WTC11 (cell line): ENCODE data around the gene CDK5RAP2. TPM values are rescaled to one million over a fixed set of nuclear protein-coding genes. Genes with fewer than 3 reads are reported as not detected.

Source experiments
- ATAC-seq: fragments of 200-7000 bp; cut with Tn5 transposase; 2 replicates; pipeline ENCODE4 v1.10.0; 2021; ENCODE audit warnings: mild to moderate bottlenecking, moderate library complexity
- CTCF ChIA-PET: fragments of 300-600 bp; sonication (Branson Sonifier 250); formaldehyde crosslinking; loops from one replicate; lab custom pipeline; 2021; ENCODE audit warnings: antibody characterized with exemption; lab: Charles Lee
- POLR2A ChIA-PET: fragments of 350-600 bp; sonication (Branson Sonifier 250); formaldehyde crosslinking; loops from one replicate; lab custom pipeline; 2021; ENCODE audit warnings: antibody characterized with exemption; lab: Charles Lee
- DNase-seq: peaks from one replicate; pipeline ENCODE4 v3.0.0; 2021; ENCODE audit warnings: low spot score
- H3K27ac Mint-ChIP-seq: 2 replicates; pipeline ENCODE4 v1.8.0; 2021; ENCODE audit warnings: mixed read lengths
- H3K27me3 Mint-ChIP-seq: 2 replicates; pipeline ENCODE4 v1.8.0; 2021; ENCODE audit warnings: low read depth, mild to moderate bottlenecking, moderate library complexity, mixed read lengths
- H3K36me3 Mint-ChIP-seq: 2 replicates; pipeline ENCODE4 v1.8.0; 2021; ENCODE audit warnings: mixed read lengths
- H3K4me1 Mint-ChIP-seq: 2 replicates; pipeline ENCODE4 v1.8.0; 2022; ENCODE audit warnings: mixed read lengths
- H3K4me3 Mint-ChIP-seq: 2 replicates; pipeline ENCODE4 v1.8.0; 2021; ENCODE audit warnings: mild to moderate bottlenecking, moderate library complexity, mixed read lengths
- H3K9me3 Mint-ChIP-seq: 2 replicates; pipeline ENCODE4 v1.8.0; 2021; ENCODE audit warnings: mixed read lengths
- ATF1 ChIP-seq: sonication (generic); formaldehyde crosslinking; IDR thresholded peaks from 2 replicates; pipeline ENCODE4 v1.8.1; 2023; ENCODE audit warnings: mild to moderate bottlenecking, moderate library complexity, missing genetic modification reagents
- CBFB ChIP-seq: sonication (generic); formaldehyde crosslinking; IDR thresholded peaks from 2 replicates; pipeline ENCODE4 v1.8.1; 2022; ENCODE audit warnings: mild to moderate bottlenecking, low read depth, missing genetic modification reagents
- E2F4 ChIP-seq: sonication (generic); formaldehyde crosslinking; IDR thresholded peaks from 2 replicates; pipeline ENCODE4 v1.8.1; 2022; ENCODE audit warnings: low read depth, mild to moderate bottlenecking, moderate library complexity, missing genetic modification reagents, borderline replicate concordance
- EMX1 ChIP-seq: fragments of 250-450 bp; sonication (Bioruptor Pico); IDR thresholded peaks from 2 replicates; pipeline ENCODE4 v1.8.0; 2021; ENCODE audit warnings: mild to moderate bottlenecking
- ETV6 ChIP-seq: sonication (generic); formaldehyde crosslinking; IDR thresholded peaks from 2 replicates; pipeline ENCODE4 v1.8.1; 2022; ENCODE audit warnings: mild to moderate bottlenecking, missing genetic modification reagents
- FOXJ3 ChIP-seq: sonication (generic); formaldehyde crosslinking; IDR thresholded peaks from 2 replicates; pipeline ENCODE4 v1.9.0; 2021; ENCODE audit warnings: missing genetic modification reagents, mild to moderate bottlenecking, borderline replicate concordance
- FOXK1 ChIP-seq: sonication (generic); formaldehyde crosslinking; IDR thresholded peaks from 2 replicates; pipeline ENCODE4 v1.8.0; 2022; ENCODE audit warnings: mild to moderate bottlenecking, moderate library complexity, missing genetic modification reagents
- FOXP1 ChIP-seq: sonication (generic); formaldehyde crosslinking; IDR thresholded peaks from 2 replicates; pipeline ENCODE4 v1.8.0; 2022; ENCODE audit warnings: missing genetic modification reagents, mild to moderate bottlenecking, moderate library complexity, borderline replicate concordance
- GTF2I ChIP-seq: fragments of 250-450 bp; sonication (Bioruptor Pico); conservative IDR thresholded peaks from 2 replicates; pipeline ENCODE4 v1.4.0; 2021; ENCODE audit warnings: mild to moderate bottlenecking
- HMGA2 ChIP-seq: fragments of 250-450 bp; sonication (Bioruptor Pico); IDR thresholded peaks from 2 replicates; pipeline ENCODE4 v1.4.0; 2021; ENCODE audit warnings: mild to moderate bottlenecking, moderate library complexity
- IRF1 ChIP-seq: sonication (generic); formaldehyde crosslinking; IDR thresholded peaks from 2 replicates; pipeline ENCODE4 v1.8.0; 2023; ENCODE audit warnings: missing genetic modification reagents
- JUN ChIP-seq: sonication (generic); formaldehyde crosslinking; IDR thresholded peaks from 2 replicates; pipeline ENCODE4 v1.8.0; 2023; ENCODE audit warnings: mild to moderate bottlenecking, missing genetic modification reagents
- MAX ChIP-seq: sonication (generic); formaldehyde crosslinking; IDR thresholded peaks from 2 replicates; pipeline ENCODE4 v1.8.0; 2022; ENCODE audit warnings: mild to moderate bottlenecking, missing genetic modification reagents
- MXD4 ChIP-seq: fragments of 250-450 bp; sonication (Bioruptor Pico); IDR thresholded peaks from 2 replicates; pipeline ENCODE4 v1.8.0; 2021; ENCODE audit warnings: mild to moderate bottlenecking, moderate library complexity, borderline replicate concordance
- OVOL2 ChIP-seq: fragments of 250-450 bp; sonication (Bioruptor Pico); IDR thresholded peaks from 2 replicates; pipeline ENCODE4 v1.9.0; 2021; ENCODE audit warnings: mild to moderate bottlenecking, borderline replicate concordance
- PRRX2 ChIP-seq: fragments of 250-450 bp; sonication (Bioruptor Pico); IDR thresholded peaks from 2 replicates; pipeline ENCODE4 v1.8.0; 2021; ENCODE audit warnings: mild to moderate bottlenecking
- SP1 ChIP-seq: sonication (generic); formaldehyde crosslinking; conservative IDR thresholded peaks from 2 replicates; pipeline ENCODE4 v1.8.1; 2022; ENCODE audit warnings: missing genetic modification reagents
- ZNF121 ChIP-seq: sonication (generic); formaldehyde crosslinking; IDR thresholded peaks from 2 replicates; pipeline ENCODE4 v1.8.0; 2023; ENCODE audit warnings: missing genetic modification reagents
- ZNF138 ChIP-seq: sonication (generic); formaldehyde crosslinking; conservative IDR thresholded peaks from 2 replicates; pipeline ENCODE4 v1.8.1; 2022; ENCODE audit warnings: mild to moderate bottlenecking, moderate library complexity, missing genetic modification reagents
- ZNF396 ChIP-seq: fragments of 250-450 bp; sonication (Bioruptor Pico); IDR thresholded peaks from 2 replicates; pipeline ENCODE4 v1.8.0; 2021; ENCODE audit warnings: mild to moderate bottlenecking, moderate library complexity, borderline replicate concordance
- ZNF423 ChIP-seq: fragments of 250-450 bp; sonication (Bioruptor Pico); IDR thresholded peaks from 2 replicates; pipeline ENCODE4 v2.1.2; 2022; ENCODE audit warnings: mild to moderate bottlenecking, moderate library complexity
- total RNA-seq: library from RNA; stranded (reverse); gene quantifications from 3 replicates; pipeline ENCODE4 v1.2.3, GENCODE V29; 2021
- TF ChIP-seq, protein P1 (sequence below): sonication (generic); formaldehyde crosslinking; IDR thresholded peaks from 2 replicates; pipeline ENCODE4 v1.8.0; 2022; ENCODE audit warnings: mild to moderate bottlenecking, missing genetic modification reagents
- TF ChIP-seq, protein P2 (sequence below): fragments of 250-450 bp; sonication (Bioruptor Pico); IDR thresholded peaks from 2 replicates; pipeline ENCODE4 v2.1.2; 2022; ENCODE audit warnings: mild to moderate bottlenecking, moderate library complexity
- TF ChIP-seq, protein P3 (sequence below): sonication (generic); formaldehyde crosslinking; IDR thresholded peaks from 2 replicates; pipeline ENCODE4 v1.8.1; 2023; ENCODE audit warnings: mild to moderate bottlenecking, missing genetic modification reagents
- TF ChIP-seq, protein P4 (sequence below): sonication (generic); formaldehyde crosslinking; IDR thresholded peaks from 2 replicates; pipeline ENCODE4 v1.8.0; 2022; ENCODE audit warnings: missing genetic modification reagents
- TF ChIP-seq, protein P5 (sequence below): sonication (generic); formaldehyde crosslinking; IDR thresholded peaks from 2 replicates; pipeline ENCODE4 v1.8.1; 2022; ENCODE audit warnings: low read depth, missing genetic modification reagents, borderline replicate concordance

Gene CDK5RAP2
- total RNA-seq, 1 experiment from 2014 or later = 48.3 TPM

GRCh38 chr9:120564589-120564988, 15.4 kb downstream of the CDK5RAP2 start (continued):
- TF ChIP-seq, protein P1, sequence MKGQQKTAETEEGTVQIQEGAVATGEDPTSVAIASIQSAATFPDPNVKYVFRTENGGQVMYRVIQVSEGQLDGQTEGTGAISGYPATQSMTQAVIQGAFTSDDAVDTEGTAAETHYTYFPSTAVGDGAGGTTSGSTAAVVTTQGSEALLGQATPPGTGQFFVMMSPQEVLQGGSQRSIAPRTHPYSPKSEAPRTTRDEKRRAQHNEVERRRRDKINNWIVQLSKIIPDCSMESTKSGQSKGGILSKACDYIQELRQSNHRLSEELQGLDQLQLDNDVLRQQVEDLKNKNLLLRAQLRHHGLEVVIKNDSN (CRISPR knock-in tag) = no peak
- no peak for TF ChIP-seq SP1 (CRISPR knock-in tag)
- no peak for TF ChIP-seq HMGA2 (CRISPR knock-in tag)
- TF ChIP-seq PRRX2 (CRISPR knock-in tag) = no peak
- TF ChIP-seq MAX = no peak
- TF ChIP-seq ETV6 (CRISPR knock-in tag) = no peak
- TF ChIP-seq IRF1 (CRISPR knock-in tag) = no peak
- no peak for TF ChIP-seq FOXP1 (CRISPR knock-in tag)
- TF ChIP-seq ZNF138 (CRISPR knock-in tag) = no peak
- no peak for TF ChIP-seq FOXJ3 (CRISPR knock-in tag)
- TF ChIP-seq ZNF423 (CRISPR knock-in tag) = no peak
- TF ChIP-seq ZNF396 = no peak
- no peak for TF ChIP-seq OVOL2 (CRISPR knock-in tag)
- no peak for TF ChIP-seq ZNF121 (CRISPR knock-in tag)
- TF ChIP-seq, protein P2, sequence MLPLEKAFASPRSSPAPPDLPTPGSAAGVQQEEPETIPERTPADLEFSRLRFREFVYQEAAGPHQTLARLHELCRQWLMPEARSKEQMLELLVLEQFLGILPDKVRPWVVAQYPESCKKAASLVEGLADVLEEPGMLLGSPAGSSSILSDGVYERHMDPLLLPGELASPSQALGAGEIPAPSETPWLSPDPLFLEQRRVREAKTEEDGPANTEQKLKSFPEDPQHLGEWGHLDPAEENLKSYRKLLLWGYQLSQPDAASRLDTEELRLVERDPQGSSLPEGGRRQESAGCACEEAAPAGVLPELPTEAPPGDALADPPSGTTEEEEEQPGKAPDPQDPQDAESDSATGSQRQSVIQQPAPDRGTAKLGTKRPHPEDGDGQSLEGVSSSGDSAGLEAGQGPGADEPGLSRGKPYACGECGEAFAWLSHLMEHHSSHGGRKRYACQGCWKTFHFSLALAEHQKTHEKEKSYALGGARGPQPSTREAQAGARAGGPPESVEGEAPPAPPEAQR (CRISPR knock-in tag) = no peak

- Mint-ChIP-seq H3K36me3 (peaks cover 36% of the 10 kb centered on the region), H3K9me3 (no peaks in the 10 kb centered on the region)
- ATAC-seq = no peak
- TF ChIP-seq, protein P3, sequence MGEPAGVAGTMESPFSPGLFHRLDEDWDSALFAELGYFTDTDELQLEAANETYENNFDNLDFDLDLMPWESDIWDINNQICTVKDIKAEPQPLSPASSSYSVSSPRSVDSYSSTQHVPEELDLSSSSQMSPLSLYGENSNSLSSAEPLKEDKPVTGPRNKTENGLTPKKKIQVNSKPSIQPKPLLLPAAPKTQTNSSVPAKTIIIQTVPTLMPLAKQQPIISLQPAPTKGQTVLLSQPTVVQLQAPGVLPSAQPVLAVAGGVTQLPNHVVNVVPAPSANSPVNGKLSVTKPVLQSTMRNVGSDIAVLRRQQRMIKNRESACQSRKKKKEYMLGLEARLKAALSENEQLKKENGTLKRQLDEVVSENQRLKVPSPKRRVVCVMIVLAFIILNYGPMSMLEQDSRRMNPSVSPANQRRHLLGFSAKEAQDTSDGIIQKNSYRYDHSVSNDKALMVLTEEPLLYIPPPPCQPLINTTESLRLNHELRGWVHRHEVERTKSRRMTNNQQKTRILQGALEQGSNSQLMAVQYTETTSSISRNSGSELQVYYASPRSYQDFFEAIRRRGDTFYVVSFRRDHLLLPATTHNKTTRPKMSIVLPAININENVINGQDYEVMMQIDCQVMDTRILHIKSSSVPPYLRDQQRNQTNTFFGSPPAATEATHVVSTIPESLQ (CRISPR knock-in tag) = no peak
- no peak for TF ChIP-seq FOXK1 (CRISPR knock-in tag)
- no peak for TF ChIP-seq MXD4 (CRISPR knock-in tag)
- no peak for TF ChIP-seq E2F4 (CRISPR knock-in tag)
- no peak for TF ChIP-seq EMX1
- TF ChIP-seq ATF1 (CRISPR knock-in tag) = no peak
- no peak for TF ChIP-seq CBFB (CRISPR knock-in tag)
- TF ChIP-seq, protein P4, sequence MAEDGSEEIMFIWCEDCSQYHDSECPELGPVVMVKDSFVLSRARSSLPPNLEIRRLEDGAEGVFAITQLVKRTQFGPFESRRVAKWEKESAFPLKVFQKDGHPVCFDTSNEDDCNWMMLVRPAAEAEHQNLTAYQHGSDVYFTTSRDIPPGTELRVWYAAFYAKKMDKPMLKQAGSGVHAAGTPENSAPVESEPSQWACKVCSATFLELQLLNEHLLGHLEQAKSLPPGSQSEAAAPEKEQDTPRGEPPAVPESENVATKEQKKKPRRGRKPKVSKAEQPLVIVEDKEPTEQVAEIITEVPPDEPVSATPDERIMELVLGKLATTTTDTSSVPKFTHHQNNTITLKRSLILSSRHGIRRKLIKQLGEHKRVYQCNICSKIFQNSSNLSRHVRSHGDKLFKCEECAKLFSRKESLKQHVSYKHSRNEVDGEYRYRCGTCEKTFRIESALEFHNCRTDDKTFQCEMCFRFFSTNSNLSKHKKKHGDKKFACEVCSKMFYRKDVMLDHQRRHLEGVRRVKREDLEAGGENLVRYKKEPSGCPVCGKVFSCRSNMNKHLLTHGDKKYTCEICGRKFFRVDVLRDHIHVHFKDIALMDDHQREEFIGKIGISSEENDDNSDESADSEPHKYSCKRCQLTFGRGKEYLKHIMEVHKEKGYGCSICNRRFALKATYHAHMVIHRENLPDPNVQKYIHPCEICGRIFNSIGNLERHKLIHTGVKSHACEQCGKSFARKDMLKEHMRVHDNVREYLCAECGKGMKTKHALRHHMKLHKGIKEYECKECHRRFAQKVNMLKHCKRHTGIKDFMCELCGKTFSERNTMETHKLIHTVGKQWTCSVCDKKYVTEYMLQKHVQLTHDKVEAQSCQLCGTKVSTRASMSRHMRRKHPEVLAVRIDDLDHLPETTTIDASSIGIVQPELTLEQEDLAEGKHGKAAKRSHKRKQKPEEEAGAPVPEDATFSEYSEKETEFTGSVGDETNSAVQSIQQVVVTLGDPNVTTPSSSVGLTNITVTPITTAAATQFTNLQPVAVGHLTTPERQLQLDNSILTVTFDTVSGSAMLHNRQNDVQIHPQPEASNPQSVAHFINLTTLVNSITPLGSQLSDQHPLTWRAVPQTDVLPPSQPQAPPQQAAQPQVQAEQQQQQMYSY (CRISPR knock-in tag) = no peak
- TF ChIP-seq JUN (CRISPR knock-in tag) = no peak
- TF ChIP-seq, protein P1 (CRISPR knock-in tag) = no peak
- TF ChIP-seq GTF2I (CRISPR knock-in tag) = no peak
- TF ChIP-seq, protein P5, sequence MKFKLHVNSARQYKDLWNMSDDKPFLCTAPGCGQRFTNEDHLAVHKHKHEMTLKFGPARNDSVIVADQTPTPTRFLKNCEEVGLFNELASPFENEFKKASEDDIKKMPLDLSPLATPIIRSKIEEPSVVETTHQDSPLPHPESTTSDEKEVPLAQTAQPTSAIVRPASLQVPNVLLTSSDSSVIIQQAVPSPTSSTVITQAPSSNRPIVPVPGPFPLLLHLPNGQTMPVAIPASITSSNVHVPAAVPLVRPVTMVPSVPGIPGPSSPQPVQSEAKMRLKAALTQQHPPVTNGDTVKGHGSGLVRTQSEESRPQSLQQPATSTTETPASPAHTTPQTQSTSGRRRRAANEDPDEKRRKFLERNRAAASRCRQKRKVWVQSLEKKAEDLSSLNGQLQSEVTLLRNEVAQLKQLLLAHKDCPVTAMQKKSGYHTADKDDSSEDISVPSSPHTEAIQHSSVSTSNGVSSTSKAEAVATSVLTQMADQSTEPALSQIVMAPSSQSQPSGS = no peak
Measured at GRCh38 chr9:120562861-120563443, 17.0 kb downstream of the CDK5RAP2 start.

More at GRCh38 chr9:120562861-120563443, 17.0 kb downstream of the CDK5RAP2 start:
- ChIA-PET POLR2A (no interaction called here), CTCF (no interaction called here)
- Mint-ChIP-seq H3K4me1 (no peaks in the 10 kb centered on the region), H3K27ac (no peak overlapping the region), H3K27me3 (no peaks in the 10 kb centered on the region), H3K4me3 (no peak overlapping the region)
- no peak for DNase-seq
